ENCODE results near the gene DNAJC24. TPM values are rescaled to one million over a fixed set of nuclear protein-coding genes. Genes with fewer than 3 reads are reported as not detected.

The DNAJC24 gene
- total RNA-seq, 2 donors from 2014 or later, result 8.3 to 10.1 TPM

GRCh38 chr11:31464436-31464835 lies 94.8 kb downstream of the DNAJC24 start:
- ATAC-seq (no peak), DNase-seq (no peak)
- intact Hi-C loops (cut with DNase I, micrococcal nuclease), result no loop called here

- intact Hi-C loops (cut with DNase I, micrococcal nuclease), result no loop called here
- ATAC-seq (no peak), DNase-seq (no peak)
These were observed 104.4 kb downstream of the DNAJC24 start for GRCh38 chr11:31474083-31474482.

DNA sequence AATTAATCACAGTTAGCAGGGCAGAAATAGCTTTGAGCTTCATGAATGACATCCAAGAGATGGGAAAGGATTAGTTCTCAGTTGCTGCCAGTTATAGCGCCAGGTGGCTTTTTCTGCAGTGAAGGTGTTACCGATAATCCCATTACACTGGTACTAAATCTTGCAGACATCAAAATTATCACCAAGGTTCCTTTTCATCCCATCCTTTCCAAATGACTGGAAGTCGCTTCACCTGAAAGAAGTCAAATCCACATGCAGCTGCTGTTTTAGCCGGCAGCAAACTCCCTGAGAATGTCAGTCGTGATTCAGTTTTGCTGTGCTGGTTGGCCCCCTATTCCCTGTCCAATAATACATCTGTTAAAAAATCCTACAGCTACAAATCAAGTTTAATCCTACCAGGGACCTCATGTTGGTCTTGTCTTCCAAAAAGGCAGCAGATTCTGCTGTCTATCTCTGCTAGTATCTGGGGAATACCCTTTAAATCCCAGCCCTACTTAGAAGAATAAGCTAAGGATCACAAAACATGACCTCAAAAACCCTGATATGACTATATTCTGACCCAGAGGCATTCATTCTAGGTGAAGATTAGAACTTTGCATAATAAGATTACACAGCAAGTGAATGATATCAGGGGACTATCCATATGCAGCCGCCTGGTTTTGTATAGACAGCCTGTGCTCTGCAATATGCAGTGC lies 108.0 kb downstream of the DNAJC24 start:
- DNase-seq (no peak), ATAC-seq (no peak)
- intact Hi-C loops (cut with DNase I, micrococcal nuclease), result no loop called here

DNA sequence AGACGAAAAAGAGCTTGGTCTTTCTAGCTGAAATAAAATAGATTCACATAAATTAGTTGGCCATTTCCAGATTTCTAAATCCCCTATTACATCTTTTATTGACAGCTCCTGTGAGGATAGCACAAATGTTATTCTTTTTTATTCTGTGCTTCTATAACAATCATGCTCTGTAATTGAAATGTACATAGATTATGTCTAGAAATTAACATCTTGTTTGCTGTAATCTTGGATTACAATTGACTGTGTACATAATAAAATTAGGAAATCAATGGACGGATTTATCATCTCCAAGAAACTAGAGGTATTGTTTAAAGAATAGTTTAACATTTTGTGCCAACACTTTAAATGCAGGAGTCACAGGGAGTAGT lies 108.5 kb downstream of the DNAJC24 start:
- ATAC-seq (no peak), DNase-seq (no peak)
- intact Hi-C loops (cut with DNase I, micrococcal nuclease), result no loop called here

DNA sequence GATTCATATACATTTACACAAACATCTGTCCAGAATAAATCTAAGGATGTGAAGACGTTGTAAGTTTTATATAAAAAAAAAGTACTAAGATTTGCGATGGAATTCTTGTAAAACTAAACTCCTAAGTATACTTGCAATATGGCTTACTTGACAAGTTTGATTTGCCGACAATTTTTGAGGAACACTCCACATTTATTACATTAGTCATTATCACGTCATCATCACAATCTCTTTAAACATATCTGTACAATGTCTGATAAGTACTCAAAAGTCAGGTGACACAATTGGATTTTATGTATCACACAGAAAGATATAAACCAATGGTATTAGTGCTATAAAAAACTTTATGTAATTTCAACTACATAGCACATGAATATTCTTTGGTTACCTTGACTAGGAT lies 109.4 kb downstream of the DNAJC24 start:
- DNase-seq (no peak), ATAC-seq (no peak)

DNA sequence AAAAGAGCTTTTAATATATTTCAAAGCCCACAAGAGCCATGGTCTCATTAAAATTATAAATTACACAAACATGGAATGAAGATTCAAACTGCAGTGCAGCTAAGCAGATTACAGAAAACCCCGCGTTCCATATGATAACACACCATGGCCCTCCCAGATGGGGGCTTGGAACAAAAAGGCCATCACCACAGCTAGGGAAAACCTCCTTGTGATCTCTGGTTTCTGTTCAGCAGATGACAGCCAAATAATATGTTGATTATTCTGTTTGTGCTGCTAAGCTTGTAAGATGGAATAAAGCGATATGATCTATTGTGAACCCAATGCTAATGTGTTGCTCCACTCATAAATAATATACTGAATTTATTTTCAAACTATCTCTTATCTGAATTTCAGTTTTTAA lies 111.3 kb downstream of the DNAJC24 start:
- intact Hi-C loops (cut with DNase I, micrococcal nuclease), result no loop called here
- ATAC-seq (no peak), DNase-seq (no peak)

More for the DNA sequence above, 109.4 kb downstream of the DNAJC24 start:
- intact Hi-C loops (cut with DNase I, micrococcal nuclease), result no loop called here

Other genes with a start within 250 kb of the DNAJC24 start
- gene DCDC1, start 121 bp upstream of the DNAJC24 start, total RNA-seq, result not detected
- 10 to 100 TPM; 16.9 to 17.1 TPM for gene IMMP1L, start 139.8 kb downstream of the DNAJC24 start, total RNA-seq
- 10 to 100 TPM; 15.1 to 15.2 TPM for gene ELP4, start 139.9 kb downstream of the DNAJC24 start, total RNA-seq